ENCODE data around the gene LPAR3. TPM values are rescaled to one million over a fixed set of nuclear protein-coding genes. Genes with fewer than 3 reads are reported as not detected.

Gene LPAR3
- total RNA-seq, 1 experiment from 2014 or later: 4.6 TPM

GRCh38 chr1:84772428-84772943 lies 120.5 kb downstream of the LPAR3 start:
- peak; percentile 75 to 90 for DNase-seq
- Histone ChIP-seq H3K4me1 (no peaks in the 10 kb centered on the region), H3K9me3 (replicated peaks) (no peaks in the 10 kb centered on the region), H3K27me3 (no peaks in the 10 kb centered on the region), H3K36me3 (no peaks in the 10 kb centered on the region), H3K27ac (no peak overlapping the region), H3K4me3 (no peak overlapping the region)

GRCh38 chr1:84771895-84772294 lies 121.1 kb downstream of the LPAR3 start:
- Histone ChIP-seq H3K4me1 (no peaks in the 10 kb centered on the region), H3K4me3 (no peak overlapping the region), H3K27me3 (no peaks in the 10 kb centered on the region), H3K27ac (no peak overlapping the region), H3K36me3 (no peaks in the 10 kb centered on the region), H3K9me3 (replicated peaks) (no peaks in the 10 kb centered on the region)
- DNase-seq: no peak

- Histone ChIP-seq H3K36me3 (no peaks in the 10 kb centered on the region), H3K27me3 (no peaks in the 10 kb centered on the region), H3K27ac (no peak overlapping the region), H3K9me3 (replicated peaks) (no peaks in the 10 kb centered on the region), H3K4me3 (no peak overlapping the region), H3K4me1 (no peaks in the 10 kb centered on the region)
- DNase-seq: no peak
These were observed 122.5 kb downstream of the LPAR3 start for GRCh38 chr1:84770481-84770880.

- DNase-seq: no peak
- Histone ChIP-seq H3K4me3 (no peak overlapping the region), H3K36me3 (no peaks in the 10 kb centered on the region), H3K9me3 (replicated peaks) (no peaks in the 10 kb centered on the region), H3K27me3 (no peaks in the 10 kb centered on the region), H3K27ac (no peak overlapping the region), H3K4me1 (no peaks in the 10 kb centered on the region)
These were observed 123.4 kb downstream of the LPAR3 start for GRCh38 chr1:84769636-84770035.

GRCh38 chr1:84768634-84769033 lies 124.4 kb downstream of the LPAR3 start:
- Histone ChIP-seq H3K27ac (no peak overlapping the region), H3K4me3 (no peak overlapping the region), H3K36me3 (no peaks in the 10 kb centered on the region), H3K4me1 (no peaks in the 10 kb centered on the region), H3K9me3 (replicated peaks) (no peaks in the 10 kb centered on the region), H3K27me3 (no peaks in the 10 kb centered on the region)
- DNase-seq: no peak

- DNase-seq: no peak
- no peak overlapping the region for H3K4me3 ChIP-seq
- no peaks in the 10 kb centered on the region for H3K36me3 ChIP-seq
- H3K9me3 ChIP-seq (replicated peaks): no peaks in the 10 kb centered on the region; the same call in 1 of the 2 replicates
- H3K27me3 ChIP-seq: no peaks in the 10 kb centered on the region
- H3K4me1 ChIP-seq: peaks cover 9% of the 10 kb centered on the region
- H3K27ac ChIP-seq: no peak overlapping the region
These were observed 128.9 kb downstream of the LPAR3 start for GRCh38 chr1:84763912-84764680.

- DNase-seq: no peak
These were observed 130.3 kb downstream of the LPAR3 start for GRCh38 chr1:84762664-84763063.

More at GRCh38 chr1:84762664-84763063, 130.3 kb downstream of the LPAR3 start:
- H3K27ac ChIP-seq: no peak overlapping the region
- H3K4me1 ChIP-seq: peaks cover 9% of the 10 kb centered on the region
- no peaks in the 10 kb centered on the region for H3K27me3 ChIP-seq
- no peaks in the 10 kb centered on the region; the same call in 1 of the 2 replicates for H3K9me3 ChIP-seq (replicated peaks)
- H3K4me3 ChIP-seq: no peak overlapping the region
- no peaks in the 10 kb centered on the region for H3K36me3 ChIP-seq

Other genes with a start within 250 kb of the LPAR3 start
- gene SSX2IP, start 202.7 kb downstream of the LPAR3 start, total RNA-seq (2014; rRNA removed; shearing (Covaris generic)): 23.9 and 27.2 TPM in 2 replicates
- gene MCOLN2, start 103.9 kb upstream of the LPAR3 start, total RNA-seq (2014; rRNA removed; shearing (Covaris generic)): 1.6 and 2.4 TPM in 2 replicates
- gene MCOLN3, start 155.3 kb upstream of the LPAR3 start, total RNA-seq (2014; rRNA removed; shearing (Covaris generic)): 4.7 and 6.2 TPM in 2 replicates

Measured in SJCRH30 (cell line).